ENCODE results near the gene CBFA2T3.
"Not testable (repeated sequence)": the region's sequence is repeated elsewhere in the genome, so short reads cannot be mapped to it uniquely, and the experiment has no call there.

CBFA2T3 gene

DNA sequence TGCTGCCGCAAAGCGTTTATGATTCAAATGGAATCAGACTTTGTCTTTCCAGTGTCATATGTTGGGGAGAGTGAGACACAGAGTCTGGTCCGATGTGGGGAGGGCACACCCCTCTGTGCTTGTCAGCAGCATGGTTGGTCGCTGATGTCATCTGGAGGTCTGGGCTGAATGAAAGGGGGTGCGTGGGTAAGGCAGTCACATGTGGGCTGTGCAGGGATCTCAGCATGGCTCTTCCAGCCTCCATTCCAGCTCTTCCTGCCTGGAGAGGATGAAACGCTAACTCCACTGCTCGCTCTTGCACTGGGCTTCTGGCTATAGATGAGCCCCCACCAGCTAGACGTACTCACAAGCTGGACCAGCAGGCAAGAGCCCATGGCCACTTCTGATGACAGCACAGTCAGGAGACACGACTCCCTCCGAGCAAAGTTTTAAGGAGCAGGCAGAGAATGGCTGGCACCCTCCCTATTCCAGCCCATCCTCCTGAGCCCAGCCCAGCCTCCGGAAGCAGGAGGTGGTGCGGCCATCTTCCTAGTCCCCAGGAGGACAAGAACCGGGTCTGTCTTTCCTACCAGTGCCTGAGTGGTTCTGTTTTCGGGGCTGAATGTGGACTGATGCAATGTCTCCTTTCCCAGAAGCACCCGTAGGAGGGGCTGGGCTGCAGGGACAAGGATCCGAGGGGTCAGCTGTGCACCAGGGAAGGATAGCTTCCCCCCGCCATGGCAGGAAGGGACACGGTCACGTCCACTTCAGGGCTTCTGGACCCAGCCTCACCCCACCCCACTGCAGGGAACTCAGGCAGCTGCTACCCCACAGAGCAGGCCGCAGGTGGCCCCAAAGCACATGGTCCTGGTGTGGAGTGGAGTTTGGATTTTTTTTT, 41.5 kb upstream of the CBFA2T3 start:
- Histone ChIP-seq H3K4me1 (ENCODE audit: insufficient read depth, low read length) (no peaks in the 10 kb centered on the region), H3K4me3 (ENCODE audit: low read length) (no peak overlapping the region), H3K27ac (ENCODE audit: low read length) (no peak overlapping the region), H3K9ac (ENCODE audit: low read depth, low read length) (no peak overlapping the region), H3K36me3 (ENCODE audit: insufficient read depth, low read depth, low read length) (no peaks in the 10 kb centered on the region), H3K9me3 (ENCODE audit: insufficient read depth, low read depth, low read length) (no peaks in the 10 kb centered on the region), H3K27me3 (ENCODE audit: insufficient read depth, low read length) (no peaks in the 10 kb centered on the region; the same call in 1 of the 2 replicates)

DNA sequence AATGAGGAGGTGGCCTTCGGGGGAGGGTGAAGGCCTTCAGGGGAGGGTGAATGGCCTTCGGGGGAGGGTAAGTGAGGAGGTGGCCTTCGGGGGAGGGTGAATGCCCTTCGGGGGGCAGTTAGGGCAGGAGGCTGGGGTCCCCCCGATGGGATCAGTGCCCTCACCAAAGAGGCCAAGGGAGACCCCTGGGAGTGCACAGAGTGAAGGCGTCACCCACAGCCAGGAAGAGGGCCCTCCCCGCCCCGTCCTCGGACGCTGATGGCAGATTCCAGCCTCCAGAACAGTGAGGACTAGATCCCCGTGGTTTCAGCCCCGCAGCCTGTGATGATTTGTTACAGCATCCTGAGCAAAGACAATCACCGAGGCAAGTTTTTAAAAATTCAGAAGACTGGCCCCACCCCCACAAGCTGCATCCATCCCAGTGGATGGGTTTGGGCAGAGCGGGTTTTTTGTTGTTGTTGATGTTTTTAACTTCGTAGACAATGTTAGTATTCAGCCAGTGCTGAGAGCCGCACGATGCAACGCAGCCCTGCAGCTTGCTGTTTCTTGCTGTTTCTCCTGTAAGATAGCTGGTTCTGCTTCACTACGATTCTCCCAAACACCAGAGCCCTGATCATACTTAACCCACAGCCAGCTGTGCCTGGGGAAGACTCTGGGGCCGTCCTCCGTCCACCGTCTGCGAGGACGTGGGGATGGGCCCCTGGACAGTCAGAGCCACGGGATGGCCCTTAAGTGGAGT, 40.7 kb upstream of the CBFA2T3 start:
- H3K4me1 ChIP-seq (ENCODE audit: insufficient read depth, low read length): no peaks in the 10 kb centered on the region
- no peaks in the 10 kb centered on the region for H3K36me3 ChIP-seq (ENCODE audit: insufficient read depth, low read depth, low read length)
- no peak overlapping the region for H3K27ac ChIP-seq (ENCODE audit: low read length)
- no peaks in the 10 kb centered on the region for H3K9me3 ChIP-seq (ENCODE audit: insufficient read depth, low read depth, low read length)
- no peak overlapping the region for H3K4me3 ChIP-seq (ENCODE audit: low read length)
- no peak overlapping the region for H3K9ac ChIP-seq (ENCODE audit: low read depth, low read length)
- H3K27me3 ChIP-seq (ENCODE audit: insufficient read depth, low read length): peaks cover 5% of the 10 kb centered on the region; the same call in 1 of the 2 replicates

- not testable (repeated sequence) for H3K9ac ChIP-seq (ENCODE audit: low read depth, low read length); H3K4me1 ChIP-seq (ENCODE audit: insufficient read depth, low read length); H3K9me3 ChIP-seq (ENCODE audit: insufficient read depth, low read depth, low read length); H3K4me3 ChIP-seq (ENCODE audit: low read length); H3K36me3 ChIP-seq (ENCODE audit: insufficient read depth, low read depth, low read length); H3K27me3 ChIP-seq (ENCODE audit: insufficient read depth, low read length); H3K27ac ChIP-seq (ENCODE audit: low read length)
Observed at GRCh38 chr16:89016561-89016960, 39.6 kb upstream of the CBFA2T3 start.

DNA sequence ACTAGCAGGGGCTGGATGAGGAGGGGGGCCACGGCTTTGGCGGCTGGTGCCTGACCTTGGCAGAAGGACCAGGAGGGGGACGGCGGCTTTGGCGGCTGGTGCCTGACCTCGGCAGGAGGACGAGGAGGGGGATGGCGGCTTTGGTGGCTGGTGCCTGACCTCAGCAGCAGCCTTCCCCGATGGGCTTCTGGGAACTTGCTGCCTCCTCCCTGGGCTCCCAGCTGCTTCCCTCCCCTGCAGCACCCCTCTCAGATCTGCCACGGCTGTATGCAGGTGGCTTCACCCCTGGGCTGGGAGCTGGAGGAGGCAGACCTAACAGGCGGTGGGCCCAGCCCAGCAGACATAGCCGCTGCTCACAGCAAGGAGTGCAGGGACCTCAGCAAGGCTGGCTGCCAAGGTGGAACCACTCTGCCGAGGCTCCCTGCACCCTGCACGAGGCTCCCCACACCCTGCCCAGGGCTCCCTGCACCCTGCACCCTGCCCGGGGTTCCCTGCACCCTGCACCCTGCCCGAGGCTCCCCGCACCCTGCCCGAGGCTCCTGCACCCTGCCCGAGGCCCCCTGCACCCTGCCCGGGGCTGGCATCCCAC, 38.4 kb upstream of the CBFA2T3 start:
- H3K36me3 ChIP-seq (ENCODE audit: insufficient read depth, low read depth, low read length): no peaks in the 10 kb centered on the region
- H3K27ac ChIP-seq (ENCODE audit: low read length): no peak overlapping the region
- H3K4me3 ChIP-seq (ENCODE audit: low read length): no peak overlapping the region
- peaks cover 6% of the 10 kb centered on the region; the same call in 1 of the 2 replicates for H3K27me3 ChIP-seq (ENCODE audit: insufficient read depth, low read length)
- H3K9me3 ChIP-seq (ENCODE audit: insufficient read depth, low read depth, low read length): no peaks in the 10 kb centered on the region
- no peak overlapping the region for H3K9ac ChIP-seq (ENCODE audit: low read depth, low read length)
- H3K4me1 ChIP-seq (ENCODE audit: insufficient read depth, low read length): no peaks in the 10 kb centered on the region

DNA sequence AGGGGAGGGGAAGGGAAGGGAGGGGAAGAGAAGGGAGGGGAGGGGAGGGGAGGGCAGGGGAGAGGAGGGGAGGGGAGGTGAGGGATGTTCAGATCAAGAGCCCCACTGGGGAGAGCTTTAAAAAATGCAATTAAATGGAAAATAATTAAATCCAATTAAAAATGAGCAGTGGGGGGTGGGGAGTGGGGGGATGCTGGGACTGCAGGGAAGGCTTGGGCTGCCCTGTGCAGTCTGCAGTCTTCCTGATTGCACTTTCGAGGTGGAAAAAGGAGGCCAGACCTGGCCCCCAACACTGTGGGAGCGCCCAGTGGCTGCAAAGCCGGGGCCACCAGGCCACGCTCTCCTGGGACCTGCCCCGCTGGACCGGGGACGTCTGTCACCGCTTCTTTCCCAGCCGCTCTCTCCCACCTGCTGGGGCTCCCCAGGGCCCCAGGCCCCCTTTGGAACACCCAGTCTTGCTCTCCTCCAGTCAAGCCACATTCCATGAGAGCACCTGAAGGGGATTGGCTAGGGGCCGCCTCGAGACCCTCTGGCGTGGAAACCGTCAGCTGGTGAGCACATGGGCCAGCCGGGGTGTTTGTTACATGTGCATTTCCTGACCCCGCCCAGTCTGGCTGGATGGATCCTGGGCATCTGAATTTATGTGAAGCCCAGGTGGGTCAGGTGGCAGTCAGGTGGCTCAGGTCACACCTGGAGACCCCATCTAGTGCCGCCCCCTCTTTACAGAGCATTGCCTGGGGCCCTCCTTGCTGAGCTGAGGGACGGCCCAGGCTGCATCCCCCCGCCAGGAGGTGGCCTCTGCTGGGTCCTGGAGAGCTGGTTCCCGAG, 37.6 kb upstream of the CBFA2T3 start:
- Histone ChIP-seq H3K27me3 (ENCODE audit: insufficient read depth, low read length) (peaks cover 10% of the 10 kb centered on the region; the same call in 1 of the 2 replicates), H3K9me3 (ENCODE audit: insufficient read depth, low read depth, low read length) (no peaks in the 10 kb centered on the region), H3K9ac (ENCODE audit: low read depth, low read length) (no peak overlapping the region), H3K4me1 (ENCODE audit: insufficient read depth, low read length) (no peaks in the 10 kb centered on the region), H3K27ac (ENCODE audit: low read length) (no peak overlapping the region), H3K4me3 (ENCODE audit: low read length) (no peak overlapping the region), H3K36me3 (ENCODE audit: insufficient read depth, low read depth, low read length) (no peaks in the 10 kb centered on the region)

DNA sequence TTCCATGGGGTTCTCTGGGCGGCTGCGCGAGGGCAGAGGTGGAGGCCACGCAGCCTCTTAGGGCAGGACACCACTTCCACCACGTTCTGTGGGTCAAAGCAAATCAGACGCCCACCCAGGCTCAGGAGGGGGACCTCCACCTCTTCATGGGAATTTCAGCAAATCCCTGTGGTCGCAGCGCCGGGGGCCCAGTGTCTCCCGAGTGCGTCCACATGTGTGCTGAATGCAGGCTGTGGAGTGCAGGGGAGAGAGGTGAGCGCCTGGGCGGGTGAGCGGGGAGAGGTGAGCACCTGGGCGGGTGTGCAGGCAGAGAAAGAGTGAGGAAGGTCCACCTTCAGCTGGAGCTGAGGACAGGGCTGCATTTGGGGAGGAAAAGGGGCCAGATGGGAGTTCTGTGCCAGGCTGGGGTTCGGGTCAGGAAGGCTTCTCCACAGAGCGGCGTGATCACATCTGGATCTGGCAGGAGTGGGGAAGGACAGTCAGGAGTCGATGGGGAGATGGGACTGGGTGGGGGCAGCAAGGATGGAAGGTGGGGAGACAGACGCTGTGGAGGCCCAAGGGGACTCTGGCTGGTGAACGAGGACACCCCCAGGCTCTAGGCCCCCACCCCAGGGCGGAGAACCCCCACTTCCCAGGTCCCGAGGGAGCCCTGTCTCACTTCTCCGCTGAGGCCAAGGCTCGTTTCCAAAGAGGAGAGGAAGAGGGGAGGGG, 36.8 kb upstream of the CBFA2T3 start:
- no peak overlapping the region for H3K9ac ChIP-seq (ENCODE audit: low read depth, low read length)
- peaks cover 11% of the 10 kb centered on the region; the same call in 1 of the 2 replicates for H3K27me3 ChIP-seq (ENCODE audit: insufficient read depth, low read length)
- H3K36me3 ChIP-seq (ENCODE audit: insufficient read depth, low read depth, low read length): no peaks in the 10 kb centered on the region
- no peaks in the 10 kb centered on the region for H3K4me1 ChIP-seq (ENCODE audit: insufficient read depth, low read length)
- H3K27ac ChIP-seq (ENCODE audit: low read length): no peak overlapping the region
- no peak overlapping the region for H3K4me3 ChIP-seq (ENCODE audit: low read length)
- H3K9me3 ChIP-seq (ENCODE audit: insufficient read depth, low read depth, low read length): no peaks in the 10 kb centered on the region

- Histone ChIP-seq H3K9me3 (ENCODE audit: insufficient read depth, low read depth, low read length) (no peaks in the 10 kb centered on the region), H3K36me3 (ENCODE audit: insufficient read depth, low read depth, low read length) (no peaks in the 10 kb centered on the region), H3K9ac (ENCODE audit: low read depth, low read length) (no peak overlapping the region), H3K27me3 (ENCODE audit: insufficient read depth, low read length) (peaks cover 11% of the 10 kb centered on the region; the same call in 1 of the 2 replicates), H3K27ac (ENCODE audit: low read length) (no peak overlapping the region), H3K4me1 (ENCODE audit: insufficient read depth, low read length) (no peaks in the 10 kb centered on the region), H3K4me3 (ENCODE audit: low read length) (no peak overlapping the region)
Observed at GRCh38 chr16:89013111-89013510, 36.1 kb upstream of the CBFA2T3 start.

GRCh38 chr16:89012622-89012995, 35.6 kb upstream of the CBFA2T3 start:
- H3K9ac ChIP-seq (ENCODE audit: low read depth, low read length): no peak overlapping the region
- no peaks in the 10 kb centered on the region for H3K36me3 ChIP-seq (ENCODE audit: insufficient read depth, low read depth, low read length)
- H3K4me1 ChIP-seq (ENCODE audit: insufficient read depth, low read length): no peaks in the 10 kb centered on the region
- no peak overlapping the region for H3K4me3 ChIP-seq (ENCODE audit: low read length)
- H3K27ac ChIP-seq (ENCODE audit: low read length): no peak overlapping the region
- no peaks in the 10 kb centered on the region for H3K9me3 ChIP-seq (ENCODE audit: insufficient read depth, low read depth, low read length)
- peaks cover 11% of the 10 kb centered on the region; the same call in 1 of the 2 replicates for H3K27me3 ChIP-seq (ENCODE audit: insufficient read depth, low read length)

GRCh38 chr16:89011909-89012621, 35.1 kb upstream of the CBFA2T3 start:
- H3K27me3 ChIP-seq (ENCODE audit: insufficient read depth, low read length): peaks cover 11% of the 10 kb centered on the region; the same call in 1 of the 2 replicates
- no peak overlapping the region for H3K4me3 ChIP-seq (ENCODE audit: low read length)
- no peak overlapping the region for H3K9ac ChIP-seq (ENCODE audit: low read depth, low read length)
- no peaks in the 10 kb centered on the region for H3K36me3 ChIP-seq (ENCODE audit: insufficient read depth, low read depth, low read length)
- H3K27ac ChIP-seq (ENCODE audit: low read length): no peak overlapping the region
- no peaks in the 10 kb centered on the region for H3K9me3 ChIP-seq (ENCODE audit: insufficient read depth, low read depth, low read length)
- H3K4me1 ChIP-seq (ENCODE audit: insufficient read depth, low read length): no peaks in the 10 kb centered on the region

DNA sequence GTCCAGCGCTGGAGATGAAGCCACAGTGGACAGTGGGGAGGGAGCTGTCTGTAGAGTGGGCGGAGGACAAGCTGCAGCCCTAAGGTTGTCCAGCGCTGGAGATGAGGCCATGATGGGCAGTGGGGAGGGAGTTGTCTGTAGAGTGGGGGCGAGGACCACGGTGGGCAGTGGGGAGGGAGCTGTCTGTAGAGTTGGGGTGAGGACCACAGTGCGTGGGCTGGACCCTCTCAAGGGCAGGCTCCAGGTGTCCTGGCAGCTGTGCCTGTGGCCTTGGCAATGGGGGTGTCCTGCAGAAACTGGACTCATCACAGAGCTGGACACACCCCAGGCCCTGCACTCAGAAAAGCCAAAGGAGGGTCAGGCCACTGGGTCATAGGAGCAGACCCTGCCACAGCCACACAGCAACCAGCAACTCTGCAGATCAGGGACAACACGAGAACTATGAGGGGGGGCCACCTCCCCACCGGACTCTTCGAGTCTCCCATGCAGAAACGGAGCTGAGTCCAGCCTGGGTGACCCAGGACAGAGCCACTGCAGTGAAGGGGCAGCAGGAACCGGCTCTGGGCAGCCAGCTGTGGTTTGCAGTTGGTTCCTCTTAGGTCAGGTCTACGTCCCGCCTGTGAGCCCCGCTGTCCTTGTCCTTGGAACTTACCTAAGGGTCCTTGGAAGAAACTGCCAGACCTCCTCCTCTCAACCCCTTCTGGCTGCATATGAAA, 33.4 kb upstream of the CBFA2T3 start:
- no peak overlapping the region for H3K4me3 ChIP-seq (ENCODE audit: low read length)
- no peak overlapping the region for H3K27ac ChIP-seq (ENCODE audit: low read length)
- H3K9me3 ChIP-seq (ENCODE audit: insufficient read depth, low read depth, low read length): no peaks in the 10 kb centered on the region
- no peaks in the 10 kb centered on the region for H3K4me1 ChIP-seq (ENCODE audit: insufficient read depth, low read length)
- H3K9ac ChIP-seq (ENCODE audit: low read depth, low read length): no peak overlapping the region
- H3K36me3 ChIP-seq (ENCODE audit: insufficient read depth, low read depth, low read length): no peaks in the 10 kb centered on the region
- H3K27me3 ChIP-seq (ENCODE audit: insufficient read depth, low read length): peaks cover 11% of the 10 kb centered on the region; the same call in 1 of the 2 replicates
